Subcutaneous adipose tissue (tissue), 4 donors: ENCODE data around the gene LRRC37A3. TPM values are rescaled to one million over a fixed set of nuclear protein-coding genes. Genes with fewer than 3 reads are reported as not detected.
"Not testable (repeated sequence)": the region's sequence is repeated elsewhere in the genome, so short reads cannot be mapped to it uniquely, and the experiment has no call there.

ENCODE experiments used
- CTCF ChIP-seq: fragments of 450-650 bp; IDR thresholded peaks from one replicate; pipeline ENCODE4 v1.5.1; 2016; ENCODE audit warnings: low read depth, mild to moderate bottlenecking, control low read depth, antibody characterized with exemption, moderate library complexity
- total RNA-seq, 4 donors: library from RNA; depleted of rRNA; stranded (reverse); fragments of >200 nt; gene quantifications; one replicate each; pipeline ENCODE4 v1.1.0, GENCODE V29; 2016

Gene LRRC37A3
- 1 to 10 TPM; 5.7 to 9.9 (median 6.4) TPM for total RNA-seq

- TF ChIP-seq CTCF, result not testable (repeated sequence)
Measured at GRCh38 chr17:64919289-64920025, at the start of gene LRRC37A3. Gene LRRC37A3 (minus strand): TSS chr17:64919478. CDS start chr17:64897257, 22,221 bp downstream.

GRCh38 chr17:64964796-64965195, 45.5 kb upstream of the LRRC37A3 start:
- TF ChIP-seq CTCF, result no peak

- no peak for TF ChIP-seq CTCF
Measured at GRCh38 chr17:64951877-64952276, 32.6 kb upstream of the LRRC37A3 start.

- no peak for TF ChIP-seq CTCF
Measured at GRCh38 chr17:64950871-64951270, 31.6 kb upstream of the LRRC37A3 start.

GRCh38 chr17:64947152-64947551, 27.9 kb upstream of the LRRC37A3 start:
- TF ChIP-seq CTCF, result no peak

- TF ChIP-seq CTCF, result no peak
Measured at GRCh38 chr17:64941761-64942160, 22.5 kb upstream of the LRRC37A3 start.

GRCh38 chr17:64941045-64941444, 21.8 kb upstream of the LRRC37A3 start:
- no peak for TF ChIP-seq CTCF
